MM.1S (cell line): ENCODE results near the gene KMT2D.

Experiments
- DNase-seq: peaks from one replicate; pipeline ENCODE4 v3.0.0-alpha.2; 2015
- H2AFZ ChIP-seq: fragments of 300-600 bp; sonication (generic); 2 replicates; pipeline ENCODE4 v1.6.0; 2016; ENCODE audit warnings: antibody characterized with exemption, low read length
- H3F3A ChIP-seq: fragments of 300-600 bp; sonication (generic); 2 replicates; pipeline ENCODE4 v1.6.1; 2016; ENCODE audit warnings: mild to moderate bottlenecking, antibody characterized with exemption, low read length, moderate library complexity, mixed read lengths; ENCODE audit not compliant: insufficient read depth
- H3K27ac ChIP-seq: fragments of 300-600 bp; sonication (generic); 2 replicates; pipeline ENCODE4 v1.5.1; 2016; ENCODE audit warnings: mild to moderate bottlenecking, low read length
- H3K27me3 ChIP-seq: fragments of 300-600 bp; sonication (generic); replicated peaks from 2 replicates; pipeline ENCODE4 v1.6.0; 2016; ENCODE audit warnings: low read length; ENCODE audit not compliant: insufficient read depth
- H3K36me3 ChIP-seq: fragments of 300-600 bp; sonication (generic); replicated peaks from 2 replicates; pipeline ENCODE4 v1.6.1; 2016; ENCODE audit warnings: mild to moderate bottlenecking, low read length, mixed read lengths; ENCODE audit not compliant: insufficient read depth
- H3K4me1 ChIP-seq: fragments of 300-600 bp; sonication (generic); 2 replicates; pipeline ENCODE4 v1.6.1; 2016; ENCODE audit warnings: low read length, mixed read lengths
- H3K4me2 ChIP-seq: fragments of 300-600 bp; sonication (generic); 2 replicates; pipeline ENCODE4 v1.6.0; 2016; ENCODE audit warnings: low read depth, low read length
- H3K4me3 ChIP-seq: fragments of 300-600 bp; sonication (generic); 2 replicates; pipeline ENCODE4 v1.5.1; 2016; ENCODE audit warnings: low read length, mixed read lengths
- H3K79me2 ChIP-seq: fragments of 300-600 bp; sonication (generic); 2 replicates; pipeline ENCODE4 v1.6.1; 2016; ENCODE audit warnings: mixed run types, low read length, mixed read lengths
- H3K9ac ChIP-seq: fragments of 300-600 bp; sonication (generic); 2 replicates; pipeline ENCODE4 v1.6.1; 2016; ENCODE audit warnings: low read length, mixed read lengths
- H3K9me2 ChIP-seq: fragments of 300-600 bp; sonication (generic); replicated peaks from 2 replicates; pipeline ENCODE4 v1.6.1; 2016; ENCODE audit warnings: mild to moderate bottlenecking, low read length, mixed read lengths; ENCODE audit not compliant: insufficient read depth
- H3K9me3 ChIP-seq: fragments of 300-600 bp; sonication (generic); replicated peaks from 2 replicates; pipeline ENCODE4 v1.6.1; 2016; ENCODE audit warnings: mild to moderate bottlenecking, low read length, mixed read lengths; ENCODE audit not compliant: insufficient read depth
- H4K20me1 ChIP-seq: fragments of 300-600 bp; sonication (generic); 2 replicates; pipeline ENCODE4 v1.6.1; 2016; ENCODE audit warnings: mild to moderate bottlenecking, low read length, moderate library complexity, mixed read lengths; ENCODE audit not compliant: insufficient read depth
- EZH2 ChIP-seq: fragments of 300-600 bp; sonication (generic); optimal IDR thresholded peaks from 2 replicates; pipeline ENCODE3; 2017; ENCODE audit warnings: low read depth, mild to moderate bottlenecking, antibody characterized with exemption, low read length, mixed read lengths
- EZH2phosphoT487 ChIP-seq: fragments of 300-600 bp; sonication (generic); IDR thresholded peaks from 2 replicates; pipeline ENCODE4 v1.6.1; 2018; ENCODE audit warnings: antibody characterized with exemption, low read length
- TF ChIP-seq, protein P1 (sequence below): fragments of 300-600 bp; sonication (generic); IDR thresholded peaks from 2 replicates; pipeline ENCODE4 v1.5.1; 2016; ENCODE audit warnings: antibody characterized with exemption, low read length, mixed read lengths

Gene KMT2D

GRCh38 chr12:49060237-49061156, at the start of gene KMT2D:
TSS of gene KMT2D (minus strand) at chr12:49060794. CDS start at chr12:49055324, 5,470 bp downstream.
- H3K79me2 ChIP-seq, result peaks cover 51% of the 10 kb centered on the region
- peaks cover 23% of the 10 kb centered on the region for H4K20me1 ChIP-seq
- H3K9me2 ChIP-seq, result no peaks in the 10 kb centered on the region
- no peaks in the 10 kb centered on the region for H3K9me3 ChIP-seq
- H3K4me3 ChIP-seq, result peak within 1 kb of the TSS; percentile 89
- peak within 1 kb of the TSS; percentile 62 for H3K27ac ChIP-seq
- H3K9ac ChIP-seq, result peak within 1 kb of the TSS; percentile 90
- peak within 1 kb of the TSS; percentile 96 for H2AFZ ChIP-seq
- peak within 1 kb of the TSS; percentile 93 for H3K4me2 ChIP-seq
- H3K36me3 ChIP-seq, result no peaks in the 10 kb centered on the region
- no peaks in the 10 kb centered on the region for H3K27me3 ChIP-seq
- H3K4me1 ChIP-seq, result peaks cover 24% of the 10 kb centered on the region
- TF ChIP-seq EZH2phosphoT487, result no peak
- TF ChIP-seq, protein P1, sequence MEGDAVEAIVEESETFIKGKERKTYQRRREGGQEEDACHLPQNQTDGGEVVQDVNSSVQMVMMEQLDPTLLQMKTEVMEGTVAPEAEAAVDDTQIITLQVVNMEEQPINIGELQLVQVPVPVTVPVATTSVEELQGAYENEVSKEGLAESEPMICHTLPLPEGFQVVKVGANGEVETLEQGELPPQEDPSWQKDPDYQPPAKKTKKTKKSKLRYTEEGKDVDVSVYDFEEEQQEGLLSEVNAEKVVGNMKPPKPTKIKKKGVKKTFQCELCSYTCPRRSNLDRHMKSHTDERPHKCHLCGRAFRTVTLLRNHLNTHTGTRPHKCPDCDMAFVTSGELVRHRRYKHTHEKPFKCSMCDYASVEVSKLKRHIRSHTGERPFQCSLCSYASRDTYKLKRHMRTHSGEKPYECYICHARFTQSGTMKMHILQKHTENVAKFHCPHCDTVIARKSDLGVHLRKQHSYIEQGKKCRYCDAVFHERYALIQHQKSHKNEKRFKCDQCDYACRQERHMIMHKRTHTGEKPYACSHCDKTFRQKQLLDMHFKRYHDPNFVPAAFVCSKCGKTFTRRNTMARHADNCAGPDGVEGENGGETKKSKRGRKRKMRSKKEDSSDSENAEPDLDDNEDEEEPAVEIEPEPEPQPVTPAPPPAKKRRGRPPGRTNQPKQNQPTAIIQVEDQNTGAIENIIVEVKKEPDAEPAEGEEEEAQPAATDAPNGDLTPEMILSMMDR, result 0 out of 2 replicates have a peak, but pooled peaks have one; percentile 9
- no peaks in the 10 kb centered on the region for H3F3A ChIP-seq
- peak; percentile 95 for DNase-seq

DNA sequence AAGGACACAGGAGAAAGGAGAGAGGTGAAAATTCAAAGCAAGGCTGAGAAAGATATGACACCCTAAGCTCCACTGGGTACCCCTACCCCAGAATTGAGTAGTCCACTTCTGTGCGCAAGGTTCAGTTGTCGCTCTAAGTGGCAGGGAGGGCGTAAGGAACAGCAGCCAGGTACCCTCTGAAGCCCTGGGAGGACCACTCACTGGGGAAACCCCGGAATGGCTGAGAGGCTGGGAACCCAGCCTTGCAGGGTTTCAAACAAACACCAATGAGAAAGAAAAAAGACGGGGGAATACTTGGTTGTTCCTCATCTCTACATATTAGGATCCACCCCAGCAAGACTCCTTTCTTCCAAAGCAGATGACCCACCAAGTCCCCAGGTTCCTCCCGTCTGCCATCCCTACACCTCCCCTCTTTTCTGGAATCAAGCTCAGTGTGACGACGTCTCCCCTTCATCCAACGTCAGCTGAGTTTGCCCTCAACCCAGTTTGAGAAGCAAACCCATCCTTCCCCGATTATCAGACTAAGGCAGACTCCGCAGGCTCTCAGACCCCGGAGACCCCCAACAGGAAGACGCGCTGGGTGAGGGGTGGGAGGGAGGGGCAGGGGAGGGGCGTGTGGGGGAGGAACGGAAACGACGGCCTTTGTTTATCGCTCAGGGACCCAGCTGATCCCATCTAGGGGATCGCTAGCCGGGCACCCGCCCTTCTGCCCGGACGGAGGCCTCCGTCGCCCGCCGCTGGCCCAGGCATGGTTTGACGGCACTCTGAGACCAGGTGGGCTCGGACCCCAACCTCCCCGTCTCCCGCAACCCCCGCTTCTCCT, 49.3 kb upstream of the KMT2D start:
- Histone ChIP-seq H3K4me3 (peak overlapping the region; percentile 94), H3K9me3 (no peaks in the 10 kb centered on the region), H4K20me1 (no peaks in the 10 kb centered on the region), H3K27me3 (no peaks in the 10 kb centered on the region), H3K27ac (peak overlapping the region; percentile 51; the same call in 1 of the 2 replicates), H3K9me2 (no peaks in the 10 kb centered on the region), H3K4me2 (peak overlapping the region; percentile 73), H3K36me3 (no peaks in the 10 kb centered on the region), H2AFZ (peak overlapping the region; percentile 89), H3K79me2 (peaks cover 11% of the 10 kb centered on the region; the same call in 1 of the 2 replicates), H3K9ac (peak overlapping the region; percentile 77; the same call in 1 of the 2 replicates), H3K4me1 (peaks cover 9% of the 10 kb centered on the region; the same call in 1 of the 2 replicates), H3F3A (peaks cover 4% of the 10 kb centered on the region)
- no peak for DNase-seq
- TF ChIP-seq EZH2, result no peak
- TF ChIP-seq, protein P1, result no peak
- no peak for TF ChIP-seq EZH2phosphoT487

DNA sequence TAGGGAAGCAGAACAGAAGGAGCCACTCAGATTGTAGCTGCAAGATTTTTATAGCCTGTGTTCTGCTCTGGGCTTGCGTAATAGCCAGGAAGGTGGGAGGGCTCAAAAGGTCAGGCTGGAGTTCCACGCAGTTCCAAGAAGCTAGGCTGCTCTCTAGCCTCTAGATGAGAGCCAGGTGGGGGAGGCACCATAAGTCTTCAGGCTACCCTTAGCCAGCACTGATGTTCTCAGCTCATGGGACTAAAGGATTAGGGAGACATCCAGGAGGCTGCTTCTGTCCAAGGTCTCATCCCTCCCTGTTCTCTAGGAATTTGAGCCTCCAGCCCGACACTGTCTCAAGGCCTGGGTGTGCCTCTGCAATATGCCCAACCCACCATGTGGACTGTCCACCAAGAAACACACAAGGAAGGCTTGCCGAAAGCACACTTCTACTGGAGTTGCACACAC, 48.4 kb upstream of the KMT2D start:
- TF ChIP-seq EZH2 (no peak), EZH2phosphoT487 (no peak)
- TF ChIP-seq, protein P1, result no peak
- H3K4me3 ChIP-seq, result no peak overlapping the region
- H3K4me2 ChIP-seq, result peak overlapping the region; percentile 48; the same call in 1 of the 2 replicates
- no peaks in the 10 kb centered on the region for H3K9me3 ChIP-seq
- H3K9ac ChIP-seq, result no peak overlapping the region
- H3K9me2 ChIP-seq, result no peaks in the 10 kb centered on the region
- H3K27me3 ChIP-seq, result no peaks in the 10 kb centered on the region
- H4K20me1 ChIP-seq, result no peaks in the 10 kb centered on the region
- H3K4me1 ChIP-seq, result peaks cover 9% of the 10 kb centered on the region; the same call in 1 of the 2 replicates
- H3K79me2 ChIP-seq, result peaks cover 11% of the 10 kb centered on the region; the same call in 1 of the 2 replicates
- H2AFZ ChIP-seq, result no peak overlapping the region
- no peak overlapping the region for H3K27ac ChIP-seq
- no peak for DNase-seq
- H3F3A ChIP-seq, result peaks cover 4% of the 10 kb centered on the region
- no peaks in the 10 kb centered on the region for H3K36me3 ChIP-seq
